ENCODE results near the gene STMN1.

STMN1 gene

GRCh38 chr1:25876693-25877077, 29.5 kb downstream of the STMN1 start:
- 0 out of 2 replicates have a peak, but pooled peaks cover 4% of the 10 kb centered on the region for H3K27me3 ChIP-seq (ENCODE audit: insufficient read depth, low read depth)
- H3K9ac ChIP-seq, result no peak overlapping the region
- H3K27ac ChIP-seq, result no peak overlapping the region

GRCh38 chr1:25875856-25876692, 30.1 kb downstream of the STMN1 start:
- H4K20me1 ChIP-seq (ENCODE audit: insufficient read depth), result no peaks in the 10 kb centered on the region
- H3K27me3 ChIP-seq (ENCODE audit: insufficient read depth, low read depth), result 0 out of 2 replicates have a peak, but pooled peaks cover 4% of the 10 kb centered on the region
- H3K4me3 ChIP-seq (IDR thresholded peaks at IDR 0.05; ENCODE audit: insufficient read depth, low read depth, low read length), result peak overlapping the region; percentile 63
- no peak overlapping the region; the same call in 1 of the 2 replicates for H3K9ac ChIP-seq
- no peaks in the 10 kb centered on the region for H3K79me2 ChIP-seq (ENCODE audit: insufficient read depth, low read depth)
- peak overlapping the region; percentile 73 for H3K4me2 ChIP-seq
- H3K27ac ChIP-seq, result no peak overlapping the region
- peaks cover 17% of the 10 kb centered on the region for H3K4me1 ChIP-seq (ENCODE audit: low read depth, poor library complexity, severe bottlenecking)
- peak overlapping the region; percentile 76 for H2AFZ ChIP-seq (ENCODE audit: low read depth)
- no peak for TF ChIP-seq CTCF (conservative IDR thresholded peaks at IDR 0.05; ENCODE audit: low read depth, low read length)
- no peaks in the 10 kb centered on the region for H3K36me3 ChIP-seq (ENCODE audit: insufficient read depth)

More at GRCh38 chr1:25876693-25877077, 29.5 kb downstream of the STMN1 start:
- H2AFZ ChIP-seq (ENCODE audit: low read depth), result no peak overlapping the region
- H3K4me1 ChIP-seq (ENCODE audit: low read depth, poor library complexity, severe bottlenecking), result peaks cover 17% of the 10 kb centered on the region
- H4K20me1 ChIP-seq (ENCODE audit: insufficient read depth), result no peaks in the 10 kb centered on the region
- H3K4me3 ChIP-seq (IDR thresholded peaks at IDR 0.05; ENCODE audit: insufficient read depth, low read depth, low read length), result no peak overlapping the region
- H3K4me2 ChIP-seq, result no peak overlapping the region
- no peaks in the 10 kb centered on the region for H3K79me2 ChIP-seq (ENCODE audit: insufficient read depth, low read depth)
- H3K36me3 ChIP-seq (ENCODE audit: insufficient read depth), result no peaks in the 10 kb centered on the region
- TF ChIP-seq CTCF (conservative IDR thresholded peaks at IDR 0.05; ENCODE audit: low read depth, low read length), result no peak

- 0 out of 2 replicates have a peak, but pooled peaks cover 4% of the 10 kb centered on the region for H3K27me3 ChIP-seq (ENCODE audit: insufficient read depth, low read depth)
- peaks cover 17% of the 10 kb centered on the region for H3K4me1 ChIP-seq (ENCODE audit: low read depth, poor library complexity, severe bottlenecking)
- H3K4me2 ChIP-seq, result peak within 1 kb of the TSS; percentile 73
- peak within 1 kb of the TSS; percentile 56; the same call in 1 of the 2 replicates for H3K9ac ChIP-seq
- H2AFZ ChIP-seq (ENCODE audit: low read depth), result peak within 1 kb of the TSS; percentile 76
- no peaks in the 10 kb centered on the region for H4K20me1 ChIP-seq (ENCODE audit: insufficient read depth)
- H3K4me3 ChIP-seq (IDR thresholded peaks at IDR 0.05; ENCODE audit: insufficient read depth, low read depth, low read length), result peak within 1 kb of the TSS; percentile 83
- no peak within 1 kb of the TSS for H3K27ac ChIP-seq
- no peak for TF ChIP-seq CTCF (conservative IDR thresholded peaks at IDR 0.05; ENCODE audit: low read depth, low read length)
- no peaks in the 10 kb centered on the region for H3K36me3 ChIP-seq (ENCODE audit: insufficient read depth)
- no peaks in the 10 kb centered on the region for H3K79me2 ChIP-seq (ENCODE audit: insufficient read depth, low read depth)
These were observed 30.9 kb downstream of the STMN1 start, which contains the start of gene PAQR7 for GRCh38 chr1:25875154-25875855. PAQR7 (minus strand) TSS chr1:25875708; CDS start chr1:25863839, 11,869 bp downstream.

- Histone ChIP-seq H3K79me2 (ENCODE audit: insufficient read depth, low read depth) (no peaks in the 10 kb centered on the region), H3K4me3 (IDR thresholded peaks at IDR 0.05; ENCODE audit: insufficient read depth, low read depth, low read length) (peak overlapping the region; percentile 83), H4K20me1 (ENCODE audit: insufficient read depth) (no peaks in the 10 kb centered on the region), H3K9ac (no peak overlapping the region), H3K4me2 (peak overlapping the region; percentile 73; the same call in 1 of the 2 replicates), H3K27me3 (ENCODE audit: insufficient read depth, low read depth) (0 out of 2 replicates have a peak, but pooled peaks cover 4% of the 10 kb centered on the region), H2AFZ (ENCODE audit: low read depth) (peak overlapping the region; percentile 76), H3K36me3 (ENCODE audit: insufficient read depth) (no peaks in the 10 kb centered on the region), H3K27ac (no peak overlapping the region), H3K4me1 (ENCODE audit: low read depth, poor library complexity, severe bottlenecking) (peaks cover 17% of the 10 kb centered on the region)
- no peak for TF ChIP-seq CTCF (conservative IDR thresholded peaks at IDR 0.05; ENCODE audit: low read depth, low read length)
These were observed 31.5 kb downstream of the STMN1 start for GRCh38 chr1:25874635-25875153.

Data from KMS-11 (cell line).